NCI-H2227 treated with DMSO at 0.1 percent for 48 hours (cell line): ENCODE measurements around the gene C1orf116.
A peak's percentile ranks its signal among the peaks of the same experiment; 100 is the strongest.

ENCODE experiments used
- DNase-seq: peaks from one replicate; lab custom pipeline; 2025; lab: John Stamatoyannopoulos, UW

The C1orf116 gene

GRCh38 chr1:207032528-207033017 lies at the start of gene C1orf116:
C1orf116 (minus strand) TSS chr1:207032756; CDS start chr1:207027598, 5,158 bp downstream.
- DNase-seq, result no peak

- DNase-seq, result no peak
Measured at GRCh38 chr1:207081806-207082205, 49.2 kb upstream of the C1orf116 start.

GRCh38 chr1:207081088-207081487 lies 48.5 kb upstream of the C1orf116 start:
- DNase-seq, result no peak

- DNase-seq, result no peak
Measured at GRCh38 chr1:207079706-207080241, 47.2 kb upstream of the C1orf116 start.

GRCh38 chr1:207078578-207079132 lies 46.1 kb upstream of the C1orf116 start:
- no peak for DNase-seq

- peak; percentile 75 for DNase-seq
Measured at GRCh38 chr1:207077470-207078377, 45.2 kb upstream of the C1orf116 start.

GRCh38 chr1:207077012-207077411 lies 44.5 kb upstream of the C1orf116 start:
- DNase-seq, result no peak

- DNase-seq, result no peak
Measured at GRCh38 chr1:207076181-207076955, 43.8 kb upstream of the C1orf116 start.

GRCh38 chr1:207073906-207074820 lies 41.6 kb upstream of the C1orf116 start:
- DNase-seq, result no peak

GRCh38 chr1:207072233-207072632 lies 39.7 kb upstream of the C1orf116 start:
- DNase-seq, result no peak

- no peak for DNase-seq
Measured at GRCh38 chr1:207071426-207071825, 38.9 kb upstream of the C1orf116 start.

GRCh38 chr1:207070811-207071210 lies 38.3 kb upstream of the C1orf116 start:
- no peak for DNase-seq

GRCh38 chr1:207069858-207070506 lies 37.4 kb upstream of the C1orf116 start:
- no peak for DNase-seq

GRCh38 chr1:207069061-207069460 lies 36.5 kb upstream of the C1orf116 start:
- DNase-seq, result no peak

- DNase-seq, result no peak
Measured at GRCh38 chr1:207067665-207068064, 35.1 kb upstream of the C1orf116 start.

GRCh38 chr1:207067185-207067584 lies 34.6 kb upstream of the C1orf116 start:
- no peak for DNase-seq

- DNase-seq, result no peak
Measured at GRCh38 chr1:207064561-207064960, 32.0 kb upstream of the C1orf116 start.

GRCh38 chr1:207063014-207063413 lies 30.5 kb upstream of the C1orf116 start:
- DNase-seq, result no peak

GRCh38 chr1:207062058-207062457 lies 29.5 kb upstream of the C1orf116 start:
- DNase-seq, result no peak

- DNase-seq, result no peak
Measured at GRCh38 chr1:207060596-207060995, 28.0 kb upstream of the C1orf116 start.

GRCh38 chr1:207059881-207060280 lies 27.3 kb upstream of the C1orf116 start:
- no peak for DNase-seq
